ENCODE measurements around the gene XIRP1. TPM values are rescaled to one million over a fixed set of nuclear protein-coding genes. Genes with fewer than 3 reads are reported as not detected.

The XIRP1 gene
- total RNA-seq, 1 experiment from 2014 or later: not detected

GRCh38 chr3:39196671-39197356 lies 4.4 kb upstream of the XIRP1 start:
- BruUV-seq (replicated peaks): no TSS peak
- Histone ChIP-seq H3K4me2 (ENCODE audit: low read length) (no peak overlapping the region), H3K9me2 (ENCODE audit: insufficient read depth) (no peaks in the 10 kb centered on the region), H3K4me3 (replicated peaks in 1 of 2; ENCODE audit: low read depth in 1 of 2, low read length in 2 of 2) (no peak overlapping the region), H2AFZ (ENCODE audit: low read depth, low read length, poor library complexity, severe bottlenecking) (no peak overlapping the region), H3K27me3 (ENCODE audit: insufficient read depth, low read length) (peaks cover 2% of the 10 kb centered on the region; the same call in 1 of the 2 replicates), H4K20me1 (ENCODE audit: insufficient read depth) (no peaks in the 10 kb centered on the region), H3K36me3 (ENCODE audit: control insufficient read depth in 1 of 2, insufficient read depth in 2 of 2, low read length in 2 of 2) (no peaks in the 10 kb centered on the region), H3K79me2 (ENCODE audit: insufficient read depth, low read length) (no peaks in the 10 kb centered on the region), H3K27ac (ENCODE audit: low read depth, low read length) (no peak overlapping the region), H3K9ac (ENCODE audit: low read length) (no peak overlapping the region), H3K4me1 (ENCODE audit: control insufficient read depth in 1 of 2, insufficient read depth in 2 of 2, low read length in 2 of 2) (peaks cover 2 to 18% of the 10 kb centered on the region in 2 experiments; a peak in 3 of 4 replicates), H3K9me3 (ENCODE audit: control insufficient read depth in 1 of 2, insufficient read depth in 1 of 2, low read depth in 1 of 2, low read length in 2 of 2) (no peaks in the 10 kb centered on the region)
- ChIA-PET POLR2A (interaction anchor here (1.3 kb wide), 1 partner anchor 19 kb away, joined by 3 read pairs; no protein-coding TSS in a partner anchor), CTCF (interaction anchor here (1.2 to 2.4 kb wide), 2 partner anchors 70 to 91 kb away, joined by 3 to 20 read pairs; no protein-coding TSS in a partner anchor), RAD21 (ENCODE audit: low non-redundant PET in 1 of 2, low total read pairs in 2 of 2, uncharacterized antibody in 2 of 2, unreplicated experiment in 2 of 2) (no interaction called here)
- no peak for DNase-seq (ENCODE audit: low read depth, low spot score)
- no peak for ATAC-seq
- TF ChIP-seq CTCF (IDR thresholded peaks at IDR 0.05 in 2 of 3, conservative IDR thresholded peaks at IDR 0.05 in 1 of 3; ENCODE audit: borderline replicate concordance in 1 of 3, insufficient read depth in 1 of 3, low read depth in 2 of 3, low read length in 2 of 3) (no peak), CBX3 (IDR thresholded peaks at IDR 0.05; ENCODE audit: low read depth) (no peak), REST (IDR thresholded peaks at IDR 0.05; ENCODE audit: low read depth) (no peak), CEBPB (IDR thresholded peaks at IDR 0.05; ENCODE audit: low read depth) (no peak), SRF (IDR thresholded peaks at IDR 0.05; ENCODE audit: low read depth) (no peak), EGR1 (IDR thresholded peaks at IDR 0.05; ENCODE audit: low read depth) (no peak), POLR2AphosphoS5 (IDR thresholded peaks at IDR 0.05; ENCODE audit: low read depth, low read length) (no peak), RAD21 (IDR thresholded peaks at IDR 0.05; ENCODE audit: low read depth) (no peak), ATF3 (IDR thresholded peaks at IDR 0.05) (no peak), ZNF274 (IDR thresholded peaks at IDR 0.05; ENCODE audit: low read depth, low read length) (no peak), ZBTB33 (IDR thresholded peaks at IDR 0.05; ENCODE audit: extremely low read depth, insufficient replicate concordance, low read length) (no peak), FOSL1 (IDR thresholded peaks at IDR 0.05; ENCODE audit: low read depth) (no peak), ZFX (IDR thresholded peaks at IDR 0.05) (no peak)
- intact Hi-C loops (cut with micrococcal nuclease): no loop called here

All from HCT116 (cell line).